Transverse colon (tissue), 3 donors: ENCODE results near the gene STK11IP.

ENCODE experiments used
- EP300 ChIP-seq: sonication (generic); formaldehyde crosslinking; IDR thresholded peaks from one replicate; pipeline ENCODE4 v1.6.1; 2017; ENCODE audit warnings: antibody characterized with exemption, low read depth
- POLR2A ChIP-seq: fragments of 450-650 bp; IDR thresholded peaks from one replicate; pipeline ENCODE4 v1.6.1; 2016; ENCODE audit warnings: antibody characterized with exemption, mild to moderate bottlenecking, moderate library complexity
- TF ChIP-seq, protein P1 (sequence below), 5 experiments: fragments of 200-600 bp in 3 of 5; fragments of 450-650 bp in 2 of 5; sonication (generic) in 3 of 5; IDR thresholded peaks; 1 replicate in 2 of 5; 2 replicates in 3 of 5; pipeline ENCODE4 v1.5.1; 2016 to 2017; ENCODE audit warnings: antibody characterized with exemption in 5 of 5, inconsistent platforms in 3 of 5, mild to moderate bottlenecking in 2 of 5, moderate library complexity in 1 of 5

DNA sequence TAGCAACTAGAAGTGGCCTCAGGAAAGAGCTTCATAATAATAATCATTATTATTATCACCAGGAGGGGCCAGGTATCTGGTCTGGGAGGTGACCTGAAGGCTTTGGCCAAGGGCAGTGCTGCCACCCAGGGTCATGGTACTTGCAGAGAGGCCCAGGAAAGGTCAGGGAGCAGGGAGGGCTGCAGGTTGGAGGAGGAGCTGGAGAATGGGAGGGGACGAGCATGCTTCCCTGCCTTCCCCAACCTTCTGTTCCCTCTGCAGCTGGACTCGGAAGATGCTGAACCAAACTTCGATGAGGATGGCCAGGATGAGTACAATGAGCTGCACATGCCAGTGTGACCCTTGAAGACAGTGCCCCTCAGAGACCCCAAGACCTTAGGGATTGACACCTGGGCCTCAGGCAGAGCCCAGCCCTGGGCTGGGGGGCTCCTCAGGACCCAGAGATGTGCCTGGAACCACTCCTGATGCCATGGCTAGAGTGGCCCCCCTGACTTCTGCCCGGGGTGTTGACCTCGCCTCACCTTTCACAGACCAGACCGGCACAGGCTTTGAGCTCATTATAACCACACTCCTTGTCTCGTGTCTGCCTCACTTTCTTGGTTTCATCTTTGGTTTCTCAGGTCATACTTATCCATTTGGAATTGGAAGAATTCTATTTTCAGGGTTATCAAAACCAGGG is 43.9 kb downstream of the STK11IP start:
- TF ChIP-seq, protein P1, sequence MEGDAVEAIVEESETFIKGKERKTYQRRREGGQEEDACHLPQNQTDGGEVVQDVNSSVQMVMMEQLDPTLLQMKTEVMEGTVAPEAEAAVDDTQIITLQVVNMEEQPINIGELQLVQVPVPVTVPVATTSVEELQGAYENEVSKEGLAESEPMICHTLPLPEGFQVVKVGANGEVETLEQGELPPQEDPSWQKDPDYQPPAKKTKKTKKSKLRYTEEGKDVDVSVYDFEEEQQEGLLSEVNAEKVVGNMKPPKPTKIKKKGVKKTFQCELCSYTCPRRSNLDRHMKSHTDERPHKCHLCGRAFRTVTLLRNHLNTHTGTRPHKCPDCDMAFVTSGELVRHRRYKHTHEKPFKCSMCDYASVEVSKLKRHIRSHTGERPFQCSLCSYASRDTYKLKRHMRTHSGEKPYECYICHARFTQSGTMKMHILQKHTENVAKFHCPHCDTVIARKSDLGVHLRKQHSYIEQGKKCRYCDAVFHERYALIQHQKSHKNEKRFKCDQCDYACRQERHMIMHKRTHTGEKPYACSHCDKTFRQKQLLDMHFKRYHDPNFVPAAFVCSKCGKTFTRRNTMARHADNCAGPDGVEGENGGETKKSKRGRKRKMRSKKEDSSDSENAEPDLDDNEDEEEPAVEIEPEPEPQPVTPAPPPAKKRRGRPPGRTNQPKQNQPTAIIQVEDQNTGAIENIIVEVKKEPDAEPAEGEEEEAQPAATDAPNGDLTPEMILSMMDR (IDR thresholded peaks at IDR 0.05), result no peak
- TF ChIP-seq POLR2A (no peak), EP300 (no peak)
